BE2C (cell line): ENCODE measurements around the gene LOXHD1.

Experiments used
- DNase-seq: peaks from one replicate; pipeline ENCODE4 v3.0.0-alpha.2; 2020
- H3K27me3 ChIP-seq: fragments of 250-450 bp; sonication (Bioruptor Pico); 2 replicates; pipeline ENCODE4 v1.5.1; 2020; ENCODE audit warnings: mild to moderate bottlenecking
- H3K36me3 ChIP-seq: fragments of 250-450 bp; sonication (Bioruptor Pico); 2 replicates; pipeline ENCODE4 v1.5.1; 2020; ENCODE audit warnings: mild to moderate bottlenecking
- H3K4me1 ChIP-seq: fragments of 250-450 bp; sonication (Bioruptor Pico); 2 replicates; pipeline ENCODE4 v1.5.1; 2020
- H3K4me3 ChIP-seq: 2 replicates; pipeline ENCODE4 v1.5.1; 2011; ENCODE audit warnings: low read depth, low read length
- H3K9me3 ChIP-seq: fragments of 250-450 bp; sonication (Bioruptor Pico); 2 replicates; pipeline ENCODE4 v1.5.1; 2020
- CTCF ChIP-seq: IDR thresholded peaks from 2 replicates; pipeline ENCODE4 v1.5.1; 2012; ENCODE audit warnings: mild to moderate bottlenecking, low read depth, low read length

The LOXHD1 gene

DNA sequence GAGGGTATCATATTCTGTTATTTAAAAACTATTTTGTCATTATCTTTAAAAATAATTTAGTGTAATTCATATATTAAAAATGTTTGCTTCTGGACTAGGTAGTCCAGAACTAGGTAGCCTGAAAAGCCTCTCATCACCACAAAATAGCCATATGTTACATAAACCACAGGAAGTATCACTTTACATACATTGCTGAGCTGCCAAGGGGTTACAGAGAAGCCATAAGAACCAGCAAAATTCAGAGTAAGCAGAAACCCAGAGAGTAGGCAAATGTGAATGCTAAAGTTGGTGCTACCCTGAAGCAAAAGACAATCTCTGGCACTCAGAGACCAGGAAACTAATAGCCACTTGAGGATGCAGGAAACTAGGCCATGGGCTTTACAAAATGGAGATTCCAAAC is 60.9 kb downstream of the LOXHD1 start:
- Histone ChIP-seq H3K4me1 (no peaks in the 10 kb centered on the region), H3K4me3 (no peak overlapping the region), H3K9me3 (no peaks in the 10 kb centered on the region), H3K36me3 (no peaks in the 10 kb centered on the region), H3K27me3 (no peaks in the 10 kb centered on the region)
- TF ChIP-seq CTCF, result no peak
- DNase-seq, result no peak

DNA sequence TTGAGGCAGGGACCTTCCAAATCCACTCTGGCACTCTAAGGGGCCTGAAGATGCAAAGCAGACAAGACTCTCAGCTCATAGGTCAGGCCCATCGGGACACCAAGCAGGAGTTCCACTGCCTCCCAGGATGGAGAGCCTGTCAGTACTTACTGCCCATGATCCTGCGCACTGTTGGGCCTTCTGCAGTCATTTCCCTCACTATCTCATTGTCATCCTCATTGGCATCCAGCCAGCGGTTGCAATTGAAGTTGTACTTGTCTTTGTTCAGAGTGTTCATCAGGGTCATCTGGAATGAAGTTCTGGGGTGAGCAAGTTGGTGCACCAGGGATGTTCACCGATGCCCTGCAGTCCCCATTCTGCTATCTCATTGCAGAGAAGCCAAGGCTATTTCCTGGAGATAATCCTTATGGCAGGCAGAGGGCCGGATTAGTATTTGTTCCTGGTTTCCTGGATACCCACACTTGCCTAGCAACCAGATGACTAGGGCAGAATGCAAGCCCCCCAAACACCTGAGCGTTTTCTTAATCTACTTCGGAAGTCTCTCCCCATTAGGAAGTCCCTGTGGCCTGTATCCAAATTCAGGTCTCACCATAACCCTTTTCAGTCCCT is 65.1 kb downstream of the LOXHD1 start:
- H3K9me3 ChIP-seq, result no peaks in the 10 kb centered on the region
- H3K4me3 ChIP-seq, result no peak overlapping the region
- peak; percentile 18 for DNase-seq
- no peaks in the 10 kb centered on the region for H3K27me3 ChIP-seq
- no peaks in the 10 kb centered on the region for H3K4me1 ChIP-seq
- no peaks in the 10 kb centered on the region for H3K36me3 ChIP-seq
- no peak for TF ChIP-seq CTCF

DNA sequence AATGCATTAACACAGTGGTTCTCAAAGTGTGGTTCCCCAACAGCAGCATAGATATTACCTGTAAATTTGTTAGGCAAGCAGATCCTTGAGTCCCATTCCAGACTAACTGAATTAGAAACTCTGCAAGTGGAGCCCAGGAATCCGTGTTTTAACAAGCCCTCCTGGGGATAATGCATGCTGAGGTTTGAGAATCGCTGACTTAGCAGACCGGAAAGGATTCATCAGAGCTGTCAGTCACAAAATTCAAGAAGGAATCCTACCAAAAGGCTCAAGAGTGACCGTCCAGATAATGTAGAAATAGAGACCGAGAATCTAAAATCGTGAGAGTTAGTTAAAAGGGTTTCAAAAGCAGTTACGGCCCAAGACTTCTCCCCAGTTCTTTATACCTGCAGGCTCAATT is 66.9 kb downstream of the LOXHD1 start:
- no peaks in the 10 kb centered on the region for H3K27me3 ChIP-seq
- no peak overlapping the region for H3K4me3 ChIP-seq
- H3K36me3 ChIP-seq, result no peaks in the 10 kb centered on the region
- no peak for TF ChIP-seq CTCF
- no peaks in the 10 kb centered on the region for H3K9me3 ChIP-seq
- DNase-seq, result no peak
- no peaks in the 10 kb centered on the region for H3K4me1 ChIP-seq

DNA sequence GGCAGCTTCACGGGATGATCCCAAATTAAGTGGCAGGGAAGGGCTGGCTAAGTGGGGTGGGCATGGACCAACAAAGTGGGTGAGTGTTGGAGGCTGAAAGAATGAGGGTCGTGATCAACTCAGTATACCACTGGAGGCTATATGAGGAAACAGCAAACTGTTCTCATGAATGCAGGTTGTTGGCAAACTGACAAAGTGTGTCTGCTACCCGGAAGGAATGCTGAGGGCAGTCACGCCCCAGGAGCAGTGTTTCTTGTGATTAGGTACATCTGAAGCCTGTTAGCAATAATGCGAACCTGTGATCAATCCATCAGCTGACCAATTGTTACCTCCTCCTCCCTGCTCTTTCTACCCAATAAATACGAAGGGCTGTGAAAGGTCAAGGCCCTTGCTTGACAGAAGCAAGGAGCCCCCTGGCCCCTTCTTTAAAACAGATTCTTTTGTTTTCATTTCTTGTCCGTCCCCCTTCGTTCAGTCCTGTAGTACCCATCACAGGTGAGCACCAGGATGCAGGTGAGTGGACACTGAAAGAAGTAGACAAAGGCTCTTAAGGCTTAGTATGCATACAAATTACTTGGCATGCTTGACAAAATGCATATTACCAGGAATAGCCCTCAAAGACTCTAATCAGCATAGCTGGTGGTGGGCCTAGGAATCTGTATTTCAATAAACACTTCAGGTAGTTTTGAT is 67.9 kb downstream of the LOXHD1 start:
- Histone ChIP-seq H3K27me3 (no peaks in the 10 kb centered on the region), H3K4me3 (no peak overlapping the region), H3K4me1 (no peaks in the 10 kb centered on the region), H3K9me3 (no peaks in the 10 kb centered on the region), H3K36me3 (no peaks in the 10 kb centered on the region)
- DNase-seq, result no peak
- TF ChIP-seq CTCF, result no peak

GRCh38 chr18:46587600-46587999 is 69.4 kb downstream of the LOXHD1 start:
- DNase-seq, result no peak
- no peaks in the 10 kb centered on the region for H3K36me3 ChIP-seq
- H3K27me3 ChIP-seq, result no peaks in the 10 kb centered on the region
- no peak for TF ChIP-seq CTCF
- no peaks in the 10 kb centered on the region for H3K4me1 ChIP-seq
- H3K4me3 ChIP-seq, result no peak overlapping the region
- H3K9me3 ChIP-seq, result no peaks in the 10 kb centered on the region

GRCh38 chr18:46583711-46584110 is 73.3 kb downstream of the LOXHD1 start:
- DNase-seq, result no peak
- Histone ChIP-seq H3K9me3 (no peaks in the 10 kb centered on the region), H3K4me3 (no peak overlapping the region), H3K36me3 (no peaks in the 10 kb centered on the region), H3K4me1 (no peaks in the 10 kb centered on the region), H3K27me3 (no peaks in the 10 kb centered on the region)
- TF ChIP-seq CTCF, result no peak
